KMS-11 (cell line): ENCODE data around the gene MED22.

ENCODE experiments used
- H2AFZ ChIP-seq: fragments of 200-600 bp; sonication (generic); 2 replicates; pipeline ENCODE4 v1.6.1; 2016; ENCODE audit warnings: antibody characterized with exemption, mixed run types, low read depth
- H3K27ac ChIP-seq: fragments of 200-600 bp; sonication (generic); 2 replicates; pipeline ENCODE4 v1.6.1; 2016; ENCODE audit warnings: mild to moderate bottlenecking, mixed run types
- H3K27me3 ChIP-seq: fragments of 200-600 bp; sonication (generic); 2 replicates; pipeline ENCODE4 v1.6.1; 2017; ENCODE audit warnings: mild to moderate bottlenecking, low read depth, mixed run types, moderate library complexity; ENCODE audit not compliant: insufficient read depth
- H3K36me3 ChIP-seq: fragments of 200-600 bp; sonication (generic); 2 replicates; pipeline ENCODE4 v1.6.1; 2017; ENCODE audit warnings: mild to moderate bottlenecking, mixed run types; ENCODE audit not compliant: insufficient read depth
- H3K4me1 ChIP-seq: fragments of 200-600 bp; sonication (generic); 2 replicates; pipeline ENCODE4 v1.6.1; 2016; ENCODE audit warnings: mild to moderate bottlenecking, low read depth, mixed run types; ENCODE audit not compliant: poor library complexity, severe bottlenecking
- H3K4me2 ChIP-seq: fragments of 200-600 bp; sonication (generic); 2 replicates; pipeline ENCODE4 v1.7.0; 2016; ENCODE audit warnings: mild to moderate bottlenecking, mixed run types
- H3K4me3 ChIP-seq: fragments of 200-600 bp; sonication (generic); IDR thresholded peaks from 2 replicates; pipeline ENCODE4 v1.6.1; 2017; ENCODE audit warnings: low read depth, low read length, mixed read lengths; ENCODE audit not compliant: insufficient read depth
- H3K79me2 ChIP-seq: fragments of 200-600 bp; sonication (generic); 2 replicates; pipeline ENCODE4 v1.6.1; 2016; ENCODE audit warnings: low read depth, mixed run types; ENCODE audit not compliant: insufficient read depth
- H3K9ac ChIP-seq: fragments of 200-600 bp; sonication (generic); 2 replicates; pipeline ENCODE4 v1.6.1; 2016; ENCODE audit warnings: mild to moderate bottlenecking, mixed run types
- H4K20me1 ChIP-seq: fragments of 200-600 bp; sonication (generic); 2 replicates; pipeline ENCODE4 v1.6.1; 2016; ENCODE audit warnings: mild to moderate bottlenecking, mixed run types; ENCODE audit not compliant: insufficient read depth
- TF ChIP-seq, protein P1 (sequence below): fragments of 200-600 bp; sonication (generic); conservative IDR thresholded peaks from 2 replicates; pipeline ENCODE4 v1.6.1; 2017; ENCODE audit warnings: low read depth, mild to moderate bottlenecking, antibody characterized with exemption, low read length, moderate library complexity, mixed read lengths

The MED22 gene

DNA sequence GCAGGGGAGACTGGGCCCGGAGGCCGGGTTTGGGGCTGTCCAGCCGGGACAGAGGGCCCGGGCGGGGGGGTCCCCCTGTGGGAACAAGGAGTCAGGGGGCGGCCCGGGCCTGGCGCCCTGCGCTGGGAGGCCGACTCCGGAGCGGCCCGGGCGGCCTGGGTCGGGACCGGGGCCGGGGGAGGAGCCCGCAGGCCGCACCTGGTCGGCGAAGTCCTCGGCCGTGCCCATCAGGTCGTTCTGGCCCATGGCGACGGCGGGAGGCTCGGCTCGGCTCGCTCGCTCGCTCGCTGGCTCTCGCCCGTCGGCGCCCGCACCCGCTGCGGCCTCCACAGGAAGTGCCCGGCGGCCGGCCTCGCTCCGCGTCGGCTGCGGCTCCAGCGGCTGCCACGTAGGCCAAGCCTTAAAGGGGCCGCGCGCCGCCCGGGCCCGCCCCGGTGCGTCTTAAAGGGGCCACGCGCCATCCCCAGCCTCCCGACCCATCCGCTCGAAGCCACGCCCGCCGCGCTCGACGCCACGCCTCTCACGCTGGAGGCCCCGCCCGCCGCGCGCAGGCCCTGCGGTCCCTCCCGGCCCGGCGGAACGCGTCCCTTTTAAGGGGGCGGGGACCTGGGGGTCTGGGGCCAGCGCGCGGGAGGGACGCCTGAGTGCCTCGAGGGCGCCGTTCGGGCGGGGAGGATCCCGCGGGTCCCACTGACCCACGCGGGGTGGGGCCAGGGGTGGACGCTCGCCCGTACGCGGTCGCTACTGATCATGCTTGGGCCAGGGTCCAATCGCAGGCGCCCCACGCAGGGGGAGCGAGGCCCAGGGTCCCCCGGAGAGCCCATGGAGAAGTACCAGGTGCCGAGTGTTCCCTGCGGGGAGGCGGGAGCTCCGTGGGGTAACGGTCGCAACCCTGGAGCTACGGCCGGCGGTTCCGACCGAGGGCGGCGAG, 28.1 kb upstream of the MED22 start, which contains the start of the genes STKLD1 and SURF4:
STKLD1 (plus strand) TSS at position 643 of the 931 bp plus-strand sequence; CDS start at position 751, 108 bp downstream.
SURF4 (minus strand) TSS at position 337 of the 931 bp plus-strand sequence; CDS start at position 246, 91 bp downstream.
- H2AFZ ChIP-seq, result peak within 1 kb of the TSS; percentile 66
- no peaks in the 10 kb centered on the region; the same call in 1 of the 2 replicates for H3K27me3 ChIP-seq
- no peaks in the 10 kb centered on the region for H4K20me1 ChIP-seq
- H3K9ac ChIP-seq, result peak within 1 kb of the TSS; percentile 86
- no peak within 1 kb of the TSS for H3K4me3 ChIP-seq
- TF ChIP-seq, protein P1, sequence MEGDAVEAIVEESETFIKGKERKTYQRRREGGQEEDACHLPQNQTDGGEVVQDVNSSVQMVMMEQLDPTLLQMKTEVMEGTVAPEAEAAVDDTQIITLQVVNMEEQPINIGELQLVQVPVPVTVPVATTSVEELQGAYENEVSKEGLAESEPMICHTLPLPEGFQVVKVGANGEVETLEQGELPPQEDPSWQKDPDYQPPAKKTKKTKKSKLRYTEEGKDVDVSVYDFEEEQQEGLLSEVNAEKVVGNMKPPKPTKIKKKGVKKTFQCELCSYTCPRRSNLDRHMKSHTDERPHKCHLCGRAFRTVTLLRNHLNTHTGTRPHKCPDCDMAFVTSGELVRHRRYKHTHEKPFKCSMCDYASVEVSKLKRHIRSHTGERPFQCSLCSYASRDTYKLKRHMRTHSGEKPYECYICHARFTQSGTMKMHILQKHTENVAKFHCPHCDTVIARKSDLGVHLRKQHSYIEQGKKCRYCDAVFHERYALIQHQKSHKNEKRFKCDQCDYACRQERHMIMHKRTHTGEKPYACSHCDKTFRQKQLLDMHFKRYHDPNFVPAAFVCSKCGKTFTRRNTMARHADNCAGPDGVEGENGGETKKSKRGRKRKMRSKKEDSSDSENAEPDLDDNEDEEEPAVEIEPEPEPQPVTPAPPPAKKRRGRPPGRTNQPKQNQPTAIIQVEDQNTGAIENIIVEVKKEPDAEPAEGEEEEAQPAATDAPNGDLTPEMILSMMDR, result no peak
- peak within 1 kb of the TSS; percentile 95 for H3K4me2 ChIP-seq
- H3K27ac ChIP-seq, result peak within 1 kb of the TSS; percentile 76
- H3K36me3 ChIP-seq, result no peaks in the 10 kb centered on the region
- H3K79me2 ChIP-seq, result peaks cover 47% of the 10 kb centered on the region
- peaks cover 10% of the 10 kb centered on the region for H3K4me1 ChIP-seq

DNA sequence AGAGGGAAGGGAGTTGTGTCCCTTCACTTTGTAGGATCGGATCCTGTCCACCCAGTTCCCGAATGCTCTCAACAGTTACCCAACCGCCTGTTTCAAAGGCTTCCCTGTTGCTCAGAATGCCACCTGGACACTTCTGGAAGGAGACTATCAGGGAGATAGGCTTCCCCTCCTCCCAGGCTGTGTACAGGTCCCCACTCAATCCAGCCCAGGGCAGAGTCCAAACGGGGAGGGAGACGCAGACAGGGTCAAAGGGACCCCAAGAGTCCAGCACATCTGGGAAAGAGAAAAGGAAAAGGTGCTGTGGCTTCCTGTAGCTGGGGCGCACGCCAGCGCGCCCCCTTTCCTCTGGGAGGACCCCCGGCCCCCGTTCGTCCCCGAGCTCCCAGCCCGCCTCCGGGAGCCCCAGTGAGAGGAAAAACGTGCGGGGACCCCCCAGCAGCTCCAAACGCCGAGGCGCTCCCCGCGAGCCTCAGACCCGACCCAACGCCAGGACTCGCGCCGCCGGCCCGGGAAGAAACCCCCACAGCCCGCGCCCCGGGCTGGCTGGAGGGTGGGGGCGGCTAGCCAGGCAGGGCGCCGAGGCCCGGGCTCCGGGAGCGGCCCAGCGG, 27.3 kb upstream of the MED22 start:
- Histone ChIP-seq H3K36me3 (no peaks in the 10 kb centered on the region), H3K27me3 (no peaks in the 10 kb centered on the region; the same call in 1 of the 2 replicates), H3K4me3 (no peak overlapping the region), H3K27ac (peak overlapping the region; percentile 76), H2AFZ (peak overlapping the region; percentile 10), H3K4me2 (peak overlapping the region; percentile 95), H3K79me2 (peaks cover 55% of the 10 kb centered on the region), H4K20me1 (no peaks in the 10 kb centered on the region), H3K9ac (peak overlapping the region; percentile 86), H3K4me1 (peaks cover 10% of the 10 kb centered on the region)
- TF ChIP-seq, protein P1, result no peak

DNA sequence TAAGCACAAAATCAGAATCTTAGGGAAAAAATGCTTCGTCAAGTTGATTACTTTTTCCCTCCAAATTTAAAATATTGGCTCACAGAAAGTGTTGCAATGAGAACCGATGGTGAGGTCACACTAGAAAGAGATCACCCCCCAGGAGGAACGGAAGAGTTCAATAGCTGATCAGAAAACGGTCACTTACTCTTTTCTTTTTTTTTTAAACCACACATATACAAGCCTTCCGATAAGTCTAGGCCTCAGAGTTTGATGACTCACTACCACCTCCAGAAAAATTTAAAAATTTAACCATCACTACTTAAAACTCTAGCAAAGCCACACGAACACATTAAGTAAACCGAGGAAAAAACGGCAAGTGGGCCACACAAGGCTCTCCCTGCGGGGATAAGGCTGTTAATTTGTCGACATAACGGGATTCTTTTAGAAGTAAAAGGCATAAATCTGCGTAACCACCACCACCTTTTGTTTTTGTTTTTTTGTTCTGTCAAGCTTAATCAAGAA, 26.7 kb upstream of the MED22 start:
- peaks cover 60% of the 10 kb centered on the region for H3K79me2 ChIP-seq
- H3K4me2 ChIP-seq, result peak overlapping the region; percentile 95
- peak overlapping the region; percentile 86 for H3K9ac ChIP-seq
- H2AFZ ChIP-seq, result no peak overlapping the region
- no peaks in the 10 kb centered on the region for H3K36me3 ChIP-seq
- peaks cover 10% of the 10 kb centered on the region for H3K4me1 ChIP-seq
- peak overlapping the region; percentile 76; the same call in 1 of the 2 replicates for H3K27ac ChIP-seq
- no peaks in the 10 kb centered on the region; the same call in 1 of the 2 replicates for H3K27me3 ChIP-seq
- H3K4me3 ChIP-seq, result no peak overlapping the region
- H4K20me1 ChIP-seq, result 0 out of 2 replicates have a peak, but pooled peaks cover 2% of the 10 kb centered on the region
- TF ChIP-seq, protein P1, result no peak

DNA sequence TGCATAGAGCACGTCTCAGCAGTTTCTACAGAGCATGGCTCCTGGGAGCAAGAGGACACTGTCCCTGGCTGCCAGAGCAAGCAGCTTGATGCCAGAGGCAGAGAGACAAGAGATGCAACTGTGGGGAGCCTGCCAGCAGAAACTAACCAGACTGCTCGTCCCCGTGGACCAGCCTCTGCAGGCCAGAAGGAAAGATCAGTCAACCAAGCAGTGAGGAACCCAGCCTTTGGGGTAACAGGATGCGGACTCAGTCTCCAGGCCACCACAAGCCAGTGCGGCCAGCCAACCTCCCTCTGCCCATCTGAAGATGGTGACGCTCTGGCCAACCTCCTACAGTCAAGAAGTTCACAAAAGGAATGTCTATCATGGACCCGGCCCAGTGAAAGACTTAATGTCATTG, 24.2 kb upstream of the MED22 start:
- TF ChIP-seq, protein P1, result no peak
- Histone ChIP-seq H3K36me3 (no peaks in the 10 kb centered on the region), H3K4me1 (peaks cover 10% of the 10 kb centered on the region), H3K27me3 (no peaks in the 10 kb centered on the region), H3K4me2 (no peak overlapping the region), H3K9ac (no peak overlapping the region), H2AFZ (no peak overlapping the region), H3K27ac (no peak overlapping the region), H3K79me2 (peaks cover 85% of the 10 kb centered on the region), H4K20me1 (0 out of 2 replicates have a peak, but pooled peaks cover 3% of the 10 kb centered on the region), H3K4me3 (no peak overlapping the region)
